Loucy (cell line): Measurements from ENCODE around the gene TMEM132D.

Experiments used
- H2AFZ ChIP-seq: fragments of 200-600 bp; sonication (generic); 2 replicates; pipeline ENCODE4 v1.6.0; 2016; ENCODE audit warnings: antibody characterized with exemption, mild to moderate bottlenecking, low read length, moderate library complexity
- H3F3A ChIP-seq: fragments of 200-600 bp; 2 replicates; pipeline ENCODE4 v1.6.0; 2016; ENCODE audit warnings: antibody characterized with exemption, low read depth, mild to moderate bottlenecking
- H3K27me3 ChIP-seq: fragments of 200-600 bp; sonication (generic); 2 replicates; pipeline ENCODE4 v1.6.1; 2014; ENCODE audit warnings: low read length, mild to moderate bottlenecking; ENCODE audit not compliant: insufficient read depth, poor library complexity, severe bottlenecking
- H3K36me3 ChIP-seq: fragments of 200-600 bp; sonication (generic); 2 replicates; pipeline ENCODE4 v1.6.1; 2016; ENCODE audit warnings: low read length; ENCODE audit not compliant: insufficient read depth
- H3K4me1 ChIP-seq: fragments of 200-600 bp; sonication (generic); 2 replicates; pipeline ENCODE4 v1.5.1; 2014; ENCODE audit warnings: low read length, mild to moderate bottlenecking; ENCODE audit not compliant: insufficient read depth, poor library complexity, severe bottlenecking
- H3K4me2 ChIP-seq: fragments of 200-600 bp; sonication (generic); 2 replicates; pipeline ENCODE4 v1.6.0; 2014; ENCODE audit warnings: antibody characterized with exemption, low read length, low read depth, mild to moderate bottlenecking; ENCODE audit not compliant: poor library complexity, severe bottlenecking
- H3K4me3 ChIP-seq: fragments of 200-600 bp; sonication (generic); 2 replicates; pipeline ENCODE4 v1.5.1; 2014; ENCODE audit warnings: low read length, mild to moderate bottlenecking, mixed read lengths; ENCODE audit not compliant: poor library complexity, severe bottlenecking
- H3K79me2 ChIP-seq: fragments of 200-600 bp; sonication (generic); 2 replicates; pipeline ENCODE4 v1.6.1; 2014; ENCODE audit warnings: low read length; ENCODE audit not compliant: insufficient read depth
- H3K9ac ChIP-seq: fragments of 200-600 bp; sonication (generic); 2 replicates; pipeline ENCODE4 v1.6.0; 2014; ENCODE audit warnings: mild to moderate bottlenecking, low read depth, low read length, moderate library complexity; ENCODE audit not compliant: poor library complexity, severe bottlenecking
- H3K9me2 ChIP-seq: fragments of 200-600 bp; sonication (generic); replicated peaks from 2 replicates; pipeline ENCODE4 v1.6.1; 2016; ENCODE audit warnings: low read depth, low read length, mixed read lengths
- H3K9me3 ChIP-seq: fragments of 200-600 bp; sonication (generic); 2 replicates; pipeline ENCODE4 v1.6.1; 2014; ENCODE audit warnings: mild to moderate bottlenecking, antibody characterized with exemption, low read length, low read depth; ENCODE audit not compliant: insufficient read depth
- H4K20me1 ChIP-seq: fragments of 200-600 bp; sonication (generic); 2 replicates; pipeline ENCODE4 v1.6.0; 2014; ENCODE audit warnings: antibody characterized with exemption, low read length, mild to moderate bottlenecking; ENCODE audit not compliant: insufficient read depth, poor library complexity, severe bottlenecking
- EZH2phosphoT487 ChIP-seq: fragments of 200-600 bp; IDR thresholded peaks from 2 replicates; pipeline ENCODE4 v1.6.1; 2018; ENCODE audit warnings: antibody characterized with exemption, mild to moderate bottlenecking, moderate library complexity, borderline replicate concordance
- TF ChIP-seq, protein P1 (sequence below): fragments of 200-600 bp; sonication (generic); conservative IDR thresholded peaks from 2 replicates; pipeline ENCODE4 v1.5.1; 2014; ENCODE audit warnings: mild to moderate bottlenecking, antibody characterized with exemption, low read length

Gene TMEM132D

DNA sequence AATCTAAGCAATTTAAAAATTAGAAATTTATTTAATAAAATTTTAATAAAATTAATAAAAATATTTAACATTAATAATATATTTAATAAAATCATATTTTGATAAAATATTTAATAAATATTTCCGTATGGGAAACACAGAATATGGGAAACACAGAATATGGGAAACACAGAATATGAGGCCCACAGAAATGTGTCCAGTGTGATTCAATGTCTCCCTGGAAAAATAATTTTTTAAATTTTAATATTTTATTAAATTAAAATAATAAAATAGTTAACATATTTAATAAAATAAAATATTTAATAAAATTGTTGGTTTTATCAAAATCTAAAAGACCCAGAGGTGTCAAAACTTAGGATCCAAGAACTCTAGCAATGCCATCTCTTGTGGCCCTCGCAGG lies 186.4 kb downstream of the TMEM132D start:
- H3F3A ChIP-seq, result no peaks in the 10 kb centered on the region
- no peaks in the 10 kb centered on the region for H3K36me3 ChIP-seq
- no peak overlapping the region for H3K9ac ChIP-seq
- H3K9me2 ChIP-seq, result no peaks in the 10 kb centered on the region
- no peak for TF ChIP-seq EZH2phosphoT487
- TF ChIP-seq, protein P1, sequence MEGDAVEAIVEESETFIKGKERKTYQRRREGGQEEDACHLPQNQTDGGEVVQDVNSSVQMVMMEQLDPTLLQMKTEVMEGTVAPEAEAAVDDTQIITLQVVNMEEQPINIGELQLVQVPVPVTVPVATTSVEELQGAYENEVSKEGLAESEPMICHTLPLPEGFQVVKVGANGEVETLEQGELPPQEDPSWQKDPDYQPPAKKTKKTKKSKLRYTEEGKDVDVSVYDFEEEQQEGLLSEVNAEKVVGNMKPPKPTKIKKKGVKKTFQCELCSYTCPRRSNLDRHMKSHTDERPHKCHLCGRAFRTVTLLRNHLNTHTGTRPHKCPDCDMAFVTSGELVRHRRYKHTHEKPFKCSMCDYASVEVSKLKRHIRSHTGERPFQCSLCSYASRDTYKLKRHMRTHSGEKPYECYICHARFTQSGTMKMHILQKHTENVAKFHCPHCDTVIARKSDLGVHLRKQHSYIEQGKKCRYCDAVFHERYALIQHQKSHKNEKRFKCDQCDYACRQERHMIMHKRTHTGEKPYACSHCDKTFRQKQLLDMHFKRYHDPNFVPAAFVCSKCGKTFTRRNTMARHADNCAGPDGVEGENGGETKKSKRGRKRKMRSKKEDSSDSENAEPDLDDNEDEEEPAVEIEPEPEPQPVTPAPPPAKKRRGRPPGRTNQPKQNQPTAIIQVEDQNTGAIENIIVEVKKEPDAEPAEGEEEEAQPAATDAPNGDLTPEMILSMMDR, result no peak
- H3K27me3 ChIP-seq, result no peaks in the 10 kb centered on the region
- H3K79me2 ChIP-seq, result no peaks in the 10 kb centered on the region
- H3K9me3 ChIP-seq, result no peaks in the 10 kb centered on the region; the same call in 1 of the 2 replicates
- no peaks in the 10 kb centered on the region for H4K20me1 ChIP-seq
- no peak overlapping the region for H3K4me2 ChIP-seq
- no peak overlapping the region for H2AFZ ChIP-seq
- no peaks in the 10 kb centered on the region for H3K4me1 ChIP-seq
- no peak overlapping the region for H3K4me3 ChIP-seq

DNA sequence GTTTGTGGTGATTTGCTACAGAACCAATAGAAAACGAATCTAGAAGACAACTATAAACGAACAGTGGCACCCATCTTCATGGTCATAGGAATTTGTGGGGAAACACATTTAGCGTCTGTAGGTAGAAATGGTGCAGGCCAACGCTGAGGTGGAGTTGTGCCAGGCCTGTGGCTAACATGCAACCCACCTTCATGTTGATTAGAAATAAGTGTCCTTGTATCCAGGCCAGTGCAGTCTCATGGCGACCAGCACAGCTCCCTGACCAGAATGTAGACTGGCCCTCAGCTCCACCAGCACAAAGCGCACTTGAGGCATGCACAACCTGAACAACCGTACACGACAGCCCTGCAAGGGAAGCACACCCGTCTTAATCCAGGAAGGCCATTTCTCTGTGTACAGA lies 187.0 kb downstream of the TMEM132D start:
- Histone ChIP-seq H3K4me1 (no peaks in the 10 kb centered on the region), H3F3A (no peaks in the 10 kb centered on the region), H3K4me2 (no peak overlapping the region), H2AFZ (no peak overlapping the region), H3K9me2 (no peaks in the 10 kb centered on the region), H4K20me1 (no peaks in the 10 kb centered on the region), H3K9ac (no peak overlapping the region), H3K27me3 (no peaks in the 10 kb centered on the region), H3K79me2 (no peaks in the 10 kb centered on the region), H3K36me3 (no peaks in the 10 kb centered on the region), H3K4me3 (no peak overlapping the region), H3K9me3 (no peaks in the 10 kb centered on the region; the same call in 1 of the 2 replicates)
- TF ChIP-seq, protein P1, result no peak
- no peak for TF ChIP-seq EZH2phosphoT487

DNA sequence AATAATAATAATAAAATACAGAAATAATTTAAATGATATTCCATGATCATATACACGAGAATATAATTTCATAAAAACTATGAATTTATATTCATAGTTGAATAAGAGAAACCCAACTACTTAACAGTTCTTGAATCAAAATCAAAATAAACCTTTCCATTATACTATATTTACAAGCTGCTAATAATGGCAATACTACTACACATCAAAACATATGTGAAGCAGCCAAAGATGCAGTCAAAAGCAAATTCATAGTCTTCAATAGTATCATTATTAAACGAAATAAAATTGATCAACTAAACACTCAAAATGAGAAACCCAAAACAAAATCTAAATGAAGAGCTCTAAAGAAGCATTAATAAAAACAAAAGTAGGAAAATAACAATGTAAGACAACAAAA lies 197.1 kb downstream of the TMEM132D start:
- no peaks in the 10 kb centered on the region for H3K9me2 ChIP-seq
- no peaks in the 10 kb centered on the region for H3K36me3 ChIP-seq
- no peak overlapping the region for H3K4me2 ChIP-seq
- H3K27me3 ChIP-seq, result no peaks in the 10 kb centered on the region
- H3K9ac ChIP-seq, result no peak overlapping the region
- no peaks in the 10 kb centered on the region for H3K4me1 ChIP-seq
- H3K9me3 ChIP-seq, result no peaks in the 10 kb centered on the region
- no peak for TF ChIP-seq EZH2phosphoT487
- TF ChIP-seq, protein P1, result no peak
- H4K20me1 ChIP-seq, result no peaks in the 10 kb centered on the region
- H3K79me2 ChIP-seq, result no peaks in the 10 kb centered on the region
- no peak overlapping the region for H2AFZ ChIP-seq
- H3F3A ChIP-seq, result no peaks in the 10 kb centered on the region
- no peak overlapping the region for H3K4me3 ChIP-seq
